T-helper 1 cell treated with Interleukin-12 subunit alpha and Interleukin-12 subunit beta and Interleukin-4 antibody, amounts not matched to agents 30 μg/mL and 1 μg/mL, for 36 hours (primary cell): ENCODE data around the gene CCDC195.

Experiments
- H3K27ac Mint-ChIP-seq: one replicate; pipeline ENCODE4 v1.8.0; 2021; ENCODE audit warnings: mild to moderate bottlenecking, mixed read lengths
- H3K27me3 Mint-ChIP-seq: one replicate; pipeline ENCODE4 v1.8.0; 2021; ENCODE audit warnings: low read depth, mixed read lengths
- H3K36me3 Mint-ChIP-seq: one replicate; pipeline ENCODE4 v1.8.0; 2021; ENCODE audit warnings: low read depth, mixed read lengths
- H3K4me1 Mint-ChIP-seq: one replicate; pipeline ENCODE4 v1.8.0; 2021; ENCODE audit warnings: low read depth, mixed read lengths
- H3K4me3 Mint-ChIP-seq: one replicate; pipeline ENCODE4 v1.8.0; 2021; ENCODE audit warnings: mild to moderate bottlenecking, moderate library complexity, mixed read lengths
- H3K9me3 Mint-ChIP-seq: one replicate; pipeline ENCODE4 v1.8.0; 2021; ENCODE audit warnings: mixed read lengths

The CCDC195 gene

GRCh38 chr2:224722250-224722649 is 6.1 kb upstream of the CCDC195 start:
- Mint-ChIP-seq H3K27ac (no peak overlapping the region), H3K9me3 (peaks cover 3% of the 10 kb centered on the region), H3K4me3 (no peak overlapping the region), H3K36me3 (no peaks in the 10 kb centered on the region), H3K27me3 (peaks cover 5% of the 10 kb centered on the region), H3K4me1 (no peaks in the 10 kb centered on the region)

GRCh38 chr2:224716921-224717320 is 756 bp upstream of the CCDC195 start:
- no peaks in the 10 kb centered on the region for H3K36me3 Mint-ChIP-seq

GRCh38 chr2:224711859-224712665 is 4.1 kb downstream of the CCDC195 start:
- H3K4me1 Mint-ChIP-seq, result no peaks in the 10 kb centered on the region
- H3K27ac Mint-ChIP-seq, result no peak overlapping the region
- no peaks in the 10 kb centered on the region for H3K36me3 Mint-ChIP-seq
- H3K9me3 Mint-ChIP-seq, result no peaks in the 10 kb centered on the region
- no peak overlapping the region for H3K4me3 Mint-ChIP-seq
- H3K27me3 Mint-ChIP-seq, result peaks cover 6% of the 10 kb centered on the region

More at GRCh38 chr2:224716921-224717320, 756 bp upstream of the CCDC195 start:
- H3K27me3 Mint-ChIP-seq, result peaks cover under 1% of the 10 kb centered on the region
- H3K9me3 Mint-ChIP-seq, result no peaks in the 10 kb centered on the region
- no peaks in the 10 kb centered on the region for H3K4me1 Mint-ChIP-seq
- no peak overlapping the region for H3K27ac Mint-ChIP-seq
- no peak overlapping the region for H3K4me3 Mint-ChIP-seq

DNA sequence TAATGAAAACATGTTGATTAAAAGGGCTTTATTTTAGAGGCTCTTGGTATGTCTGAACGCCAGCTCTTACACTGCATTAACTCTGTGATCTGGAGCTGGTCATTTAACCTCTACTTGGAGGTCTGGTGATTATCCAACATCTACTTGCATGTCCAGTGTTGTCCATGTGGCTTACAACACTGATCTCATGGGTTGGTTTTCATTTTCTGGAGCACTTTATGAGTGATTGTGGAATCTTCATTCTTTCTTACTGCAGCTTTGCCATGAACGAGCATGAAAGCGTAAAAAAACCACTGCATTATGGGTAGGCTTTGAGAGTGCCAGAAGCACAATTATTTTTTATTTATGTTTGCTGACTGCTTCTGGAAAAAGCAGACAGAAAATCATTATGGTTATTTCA is 4.8 kb downstream of the CCDC195 start:
- H3K4me1 Mint-ChIP-seq, result no peaks in the 10 kb centered on the region

GRCh38 chr2:224709301-224709700 is 6.9 kb downstream of the CCDC195 start:
- H3K4me3 Mint-ChIP-seq, result no peak overlapping the region

More for the DNA sequence above, 4.8 kb downstream of the CCDC195 start:
- Mint-ChIP-seq H3K27me3 (peaks cover 6% of the 10 kb centered on the region), H3K36me3 (no peaks in the 10 kb centered on the region), H3K9me3 (no peaks in the 10 kb centered on the region), H3K4me3 (no peak overlapping the region), H3K27ac (no peak overlapping the region)

DNA sequence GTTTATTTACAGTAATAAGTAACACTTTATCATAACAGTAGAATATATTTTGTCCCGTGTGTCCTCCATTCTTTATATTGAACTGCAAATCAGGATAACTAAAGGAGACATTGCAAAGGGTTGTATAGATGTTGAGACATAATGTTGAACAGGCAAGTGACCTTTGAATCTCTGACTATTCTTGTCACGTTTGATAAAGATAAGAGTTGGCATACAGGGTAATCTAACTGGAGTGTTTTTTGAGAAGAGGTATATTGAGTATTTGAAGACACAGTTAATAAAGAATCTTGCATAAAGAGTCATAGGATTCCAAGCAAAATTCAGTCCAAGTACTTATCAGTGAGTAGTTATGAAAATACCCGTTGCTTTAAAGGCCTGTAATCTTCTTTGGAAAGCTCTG is 21.7 kb downstream of the CCDC195 start:
- H3K9me3 Mint-ChIP-seq, result no peaks in the 10 kb centered on the region
- peaks cover 3% of the 10 kb centered on the region for H3K27me3 Mint-ChIP-seq
- no peak overlapping the region for H3K4me3 Mint-ChIP-seq
- no peaks in the 10 kb centered on the region for H3K36me3 Mint-ChIP-seq
- H3K27ac Mint-ChIP-seq, result no peak overlapping the region
- H3K4me1 Mint-ChIP-seq, result no peaks in the 10 kb centered on the region

More at GRCh38 chr2:224709301-224709700, 6.9 kb downstream of the CCDC195 start:
- Mint-ChIP-seq H3K4me1 (no peaks in the 10 kb centered on the region), H3K9me3 (no peaks in the 10 kb centered on the region), H3K27ac (no peak overlapping the region), H3K36me3 (no peaks in the 10 kb centered on the region), H3K27me3 (peaks cover 6% of the 10 kb centered on the region)

DNA sequence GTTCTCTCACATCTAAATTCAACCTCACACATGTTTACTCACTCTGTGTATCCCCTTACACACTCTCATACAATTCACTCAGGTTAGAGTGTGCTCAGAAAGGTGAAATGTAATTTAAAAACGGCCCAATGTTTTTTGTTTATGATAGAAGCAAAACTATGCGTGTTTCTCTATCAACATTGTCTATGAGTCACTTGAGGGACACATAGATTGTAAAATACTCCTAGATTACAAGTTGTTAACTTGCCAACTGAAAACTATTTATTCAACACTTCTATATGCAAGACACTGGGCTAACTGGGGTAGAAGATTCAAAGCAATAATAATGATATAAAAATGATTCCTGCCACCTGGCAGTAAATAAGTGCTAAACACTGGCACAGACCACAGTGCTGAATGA is 24.6 kb downstream of the CCDC195 start:
- Mint-ChIP-seq H3K4me1 (no peaks in the 10 kb centered on the region), H3K27ac (no peak overlapping the region), H3K4me3 (no peak overlapping the region), H3K9me3 (no peaks in the 10 kb centered on the region), H3K27me3 (peaks cover 3% of the 10 kb centered on the region), H3K36me3 (no peaks in the 10 kb centered on the region)

- H3K36me3 Mint-ChIP-seq, result no peaks in the 10 kb centered on the region
- no peak overlapping the region for H3K4me3 Mint-ChIP-seq
- H3K27me3 Mint-ChIP-seq, result peaks cover 3% of the 10 kb centered on the region
- H3K27ac Mint-ChIP-seq, result no peak overlapping the region
- H3K4me1 Mint-ChIP-seq, result no peaks in the 10 kb centered on the region
- no peaks in the 10 kb centered on the region for H3K9me3 Mint-ChIP-seq
Observed at GRCh38 chr2:224690868-224691267, 25.3 kb downstream of the CCDC195 start.

GRCh38 chr2:224689539-224689938 is 26.6 kb downstream of the CCDC195 start:
- no peak overlapping the region for H3K4me3 Mint-ChIP-seq
- no peaks in the 10 kb centered on the region for H3K4me1 Mint-ChIP-seq
- H3K27me3 Mint-ChIP-seq, result peaks cover 3% of the 10 kb centered on the region
- H3K9me3 Mint-ChIP-seq, result no peaks in the 10 kb centered on the region
- no peaks in the 10 kb centered on the region for H3K36me3 Mint-ChIP-seq
- no peak overlapping the region for H3K27ac Mint-ChIP-seq

- H3K36me3 Mint-ChIP-seq, result no peaks in the 10 kb centered on the region
Observed at GRCh38 chr2:224688997-224689396, 27.2 kb downstream of the CCDC195 start.

DNA sequence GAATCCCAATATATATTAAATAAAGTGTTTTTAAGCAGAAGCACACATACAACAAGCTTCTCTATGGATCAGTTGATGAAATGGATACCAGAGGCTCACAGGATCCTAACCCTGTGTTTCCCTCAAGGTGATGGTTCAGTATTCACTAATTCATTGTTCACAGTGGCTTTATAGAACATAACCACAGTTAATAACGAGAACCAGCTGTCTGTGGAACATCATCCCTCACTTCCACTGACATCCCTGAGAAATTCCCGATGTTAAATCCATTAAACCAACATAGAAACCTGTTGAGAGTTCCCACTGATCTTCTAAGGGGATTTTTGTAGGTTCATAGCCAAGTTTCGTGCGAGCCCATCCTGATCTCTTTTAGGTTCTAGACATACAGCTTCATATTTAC is 29.0 kb downstream of the CCDC195 start:
- Mint-ChIP-seq H3K4me3 (no peak overlapping the region), H3K27ac (no peak overlapping the region), H3K9me3 (no peaks in the 10 kb centered on the region), H3K4me1 (no peaks in the 10 kb centered on the region), H3K36me3 (no peaks in the 10 kb centered on the region), H3K27me3 (no peaks in the 10 kb centered on the region)

More at GRCh38 chr2:224688997-224689396, 27.2 kb downstream of the CCDC195 start:
- no peaks in the 10 kb centered on the region for H3K4me1 Mint-ChIP-seq
- H3K4me3 Mint-ChIP-seq, result no peak overlapping the region
- H3K27me3 Mint-ChIP-seq, result no peaks in the 10 kb centered on the region
- H3K27ac Mint-ChIP-seq, result no peak overlapping the region
- H3K9me3 Mint-ChIP-seq, result no peaks in the 10 kb centered on the region

- H3K4me1 Mint-ChIP-seq, result no peaks in the 10 kb centered on the region
- H3K27ac Mint-ChIP-seq, result no peak overlapping the region
- H3K27me3 Mint-ChIP-seq, result no peaks in the 10 kb centered on the region
- H3K4me3 Mint-ChIP-seq, result no peak overlapping the region
- H3K36me3 Mint-ChIP-seq, result no peaks in the 10 kb centered on the region
- H3K9me3 Mint-ChIP-seq, result no peaks in the 10 kb centered on the region
Observed at GRCh38 chr2:224685121-224685520, 31.0 kb downstream of the CCDC195 start.

DNA sequence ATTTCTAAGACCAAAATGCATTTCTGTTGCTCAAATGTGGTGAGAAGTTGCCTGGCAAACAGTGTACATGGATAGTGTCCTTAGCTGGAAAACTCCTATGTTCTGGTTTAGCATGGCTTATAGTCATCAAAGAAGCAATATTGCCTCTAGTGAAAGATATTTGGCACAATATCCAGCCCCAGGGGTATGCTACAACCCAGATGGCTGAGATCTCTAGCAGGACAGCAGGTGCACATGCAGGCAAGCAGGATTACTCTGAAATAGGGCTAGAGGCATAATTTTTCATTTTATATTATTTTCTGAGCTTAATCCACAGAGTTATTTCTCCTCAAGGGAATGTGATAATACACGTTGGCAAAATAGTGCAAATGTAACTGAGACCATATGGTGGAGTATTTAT is 34.0 kb downstream of the CCDC195 start:
- H3K27ac Mint-ChIP-seq, result no peak overlapping the region
- H3K27me3 Mint-ChIP-seq, result no peaks in the 10 kb centered on the region
- no peaks in the 10 kb centered on the region for H3K4me1 Mint-ChIP-seq
- no peaks in the 10 kb centered on the region for H3K36me3 Mint-ChIP-seq
- no peak overlapping the region for H3K4me3 Mint-ChIP-seq
- H3K9me3 Mint-ChIP-seq, result no peaks in the 10 kb centered on the region

- no peak overlapping the region for H3K4me3 Mint-ChIP-seq
- H3K9me3 Mint-ChIP-seq, result no peaks in the 10 kb centered on the region
- H3K27ac Mint-ChIP-seq, result no peak overlapping the region
- H3K4me1 Mint-ChIP-seq, result no peaks in the 10 kb centered on the region
- H3K36me3 Mint-ChIP-seq, result no peaks in the 10 kb centered on the region
- no peaks in the 10 kb centered on the region for H3K27me3 Mint-ChIP-seq
Observed at GRCh38 chr2:224671731-224672130, 44.4 kb downstream of the CCDC195 start.

DNA sequence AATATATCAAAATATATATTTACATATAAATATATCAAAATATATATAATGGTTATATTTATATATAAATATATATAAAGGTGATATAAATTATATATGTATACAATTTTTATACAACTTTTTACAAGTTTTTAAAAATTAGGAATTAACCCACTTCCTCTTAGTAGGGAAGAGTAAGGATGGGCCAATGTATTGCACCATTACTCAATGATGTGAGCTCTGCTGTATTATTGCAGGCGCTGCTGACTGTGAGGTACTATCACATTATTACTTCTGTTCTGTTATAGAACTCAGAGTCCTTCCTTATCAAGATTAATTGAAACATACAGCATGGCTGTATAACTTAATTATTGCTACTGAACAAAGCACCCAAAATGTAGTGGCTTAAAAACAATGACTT is 46.0 kb downstream of the CCDC195 start:
- no peaks in the 10 kb centered on the region for H3K4me1 Mint-ChIP-seq
- H3K27me3 Mint-ChIP-seq, result no peaks in the 10 kb centered on the region
- no peak overlapping the region for H3K27ac Mint-ChIP-seq
- no peaks in the 10 kb centered on the region for H3K9me3 Mint-ChIP-seq
- H3K36me3 Mint-ChIP-seq, result no peaks in the 10 kb centered on the region
- H3K4me3 Mint-ChIP-seq, result no peak overlapping the region
